Measurements from ENCODE around the gene FZR1. TPM values are rescaled to one million over a fixed set of nuclear protein-coding genes. Genes with fewer than 3 reads are reported as not detected.

The FZR1 gene
- total RNA-seq, 1 experiment from 2014 or later: 87.4 TPM

GRCh38 chr19:3458229-3459088 is 47.7 kb upstream of the FZR1 start:
- TF ChIP-seq, protein P1, sequence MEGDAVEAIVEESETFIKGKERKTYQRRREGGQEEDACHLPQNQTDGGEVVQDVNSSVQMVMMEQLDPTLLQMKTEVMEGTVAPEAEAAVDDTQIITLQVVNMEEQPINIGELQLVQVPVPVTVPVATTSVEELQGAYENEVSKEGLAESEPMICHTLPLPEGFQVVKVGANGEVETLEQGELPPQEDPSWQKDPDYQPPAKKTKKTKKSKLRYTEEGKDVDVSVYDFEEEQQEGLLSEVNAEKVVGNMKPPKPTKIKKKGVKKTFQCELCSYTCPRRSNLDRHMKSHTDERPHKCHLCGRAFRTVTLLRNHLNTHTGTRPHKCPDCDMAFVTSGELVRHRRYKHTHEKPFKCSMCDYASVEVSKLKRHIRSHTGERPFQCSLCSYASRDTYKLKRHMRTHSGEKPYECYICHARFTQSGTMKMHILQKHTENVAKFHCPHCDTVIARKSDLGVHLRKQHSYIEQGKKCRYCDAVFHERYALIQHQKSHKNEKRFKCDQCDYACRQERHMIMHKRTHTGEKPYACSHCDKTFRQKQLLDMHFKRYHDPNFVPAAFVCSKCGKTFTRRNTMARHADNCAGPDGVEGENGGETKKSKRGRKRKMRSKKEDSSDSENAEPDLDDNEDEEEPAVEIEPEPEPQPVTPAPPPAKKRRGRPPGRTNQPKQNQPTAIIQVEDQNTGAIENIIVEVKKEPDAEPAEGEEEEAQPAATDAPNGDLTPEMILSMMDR (conservative IDR thresholded peaks at IDR 0.05; ENCODE audit: low read depth, low read length): no peak
- TF ChIP-seq EZH2 (IDR thresholded peaks at IDR 0.05; ENCODE audit: borderline replicate concordance, low read depth, low read length, poor library complexity, severe bottlenecking): no peak
- POLR2A ChIA-PET (ENCODE audit: low non-redundant PET): no interaction called here
- no TSS peak for BruUV-seq (replicated peaks)
- H3K27me3 ChIP-seq (replicated peaks; ENCODE audit: insufficient read depth, low read depth, low read length, poor library complexity): no peaks in the 10 kb centered on the region
- H3K4me1 ChIP-seq (ENCODE audit: insufficient read depth, low read length, poor library complexity, severe bottlenecking): no peaks in the 10 kb centered on the region
- CTCF ChIA-PET: no interaction called here
- H3K27ac ChIP-seq (ENCODE audit: low read depth, low read length, poor library complexity, severe bottlenecking): no peak overlapping the region
- peaks cover 39% of the 10 kb centered on the region for H3K36me3 ChIP-seq (ENCODE audit: insufficient read depth, low read length, poor library complexity, severe bottlenecking)
- no peak for DNase-seq (ENCODE audit: low spot score)
- H3K4me3 ChIP-seq (ENCODE audit: low read depth, low read length, poor library complexity, severe bottlenecking): no peak overlapping the region
- no peaks in the 10 kb centered on the region for H3K9me3 ChIP-seq (ENCODE audit: low read depth, low read length, poor library complexity, severe bottlenecking)
- intact Hi-C loops (cut with micrococcal nuclease; ENCODE audit: unreplicated experiment): no loop called here

- TF ChIP-seq, protein P1 (conservative IDR thresholded peaks at IDR 0.05; ENCODE audit: low read depth, low read length): no peak
- DNase-seq (ENCODE audit: low spot score): no peak
- Histone ChIP-seq H3K36me3 (ENCODE audit: insufficient read depth, low read length, poor library complexity, severe bottlenecking) (peaks cover 30% of the 10 kb centered on the region), H3K9me3 (ENCODE audit: low read depth, low read length, poor library complexity, severe bottlenecking) (no peaks in the 10 kb centered on the region), H3K27me3 (replicated peaks; ENCODE audit: insufficient read depth, low read depth, low read length, poor library complexity) (no peaks in the 10 kb centered on the region), H3K4me3 (ENCODE audit: low read depth, low read length, poor library complexity, severe bottlenecking) (no peak overlapping the region), H3K4me1 (ENCODE audit: insufficient read depth, low read length, poor library complexity, severe bottlenecking) (no peaks in the 10 kb centered on the region), H3K27ac (ENCODE audit: low read depth, low read length, poor library complexity, severe bottlenecking) (no peak overlapping the region)
- CTCF ChIA-PET: no interaction called here
- POLR2A ChIA-PET (ENCODE audit: low non-redundant PET): no interaction called here
- intact Hi-C loops (cut with micrococcal nuclease; ENCODE audit: unreplicated experiment): no loop called here
- no TSS peak for BruUV-seq (replicated peaks)
These were observed 46.8 kb upstream of the FZR1 start for GRCh38 chr19:3459089-3459881.

DNA sequence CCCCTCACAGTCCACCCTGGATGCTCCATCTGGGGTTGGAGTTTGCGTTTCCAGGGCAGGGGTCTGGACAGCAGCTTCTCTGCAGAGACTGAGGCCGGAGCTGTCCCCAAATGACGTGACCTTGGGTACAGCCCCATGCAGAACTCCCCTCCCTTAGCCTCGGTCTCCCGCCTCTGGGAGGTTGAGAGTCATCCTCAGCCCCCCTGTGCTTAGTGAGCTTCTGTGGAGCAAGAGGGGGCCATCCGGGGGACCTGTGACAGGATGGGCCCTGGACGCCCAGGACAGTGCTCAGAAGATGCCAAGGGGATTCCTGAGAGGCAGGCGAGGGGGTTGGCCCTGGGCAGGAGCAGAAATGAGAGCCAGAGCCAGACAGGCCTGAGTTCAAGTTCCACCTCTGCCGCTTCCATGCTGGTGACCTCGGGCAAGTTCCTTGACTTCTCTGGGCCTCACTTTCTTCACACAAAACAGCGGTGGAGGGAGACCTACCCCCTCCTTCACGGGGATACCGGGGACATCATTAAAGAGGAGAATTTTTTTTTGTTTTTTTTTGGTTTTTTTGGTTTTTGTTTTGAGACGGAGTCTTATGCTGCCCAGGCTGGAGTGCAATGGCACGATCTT is 46.0 kb upstream of the FZR1 start:
- TF ChIP-seq, protein P1 (conservative IDR thresholded peaks at IDR 0.05; ENCODE audit: low read depth, low read length): no peak
- TF ChIP-seq EZH2 (IDR thresholded peaks at IDR 0.05; ENCODE audit: borderline replicate concordance, low read depth, low read length, poor library complexity, severe bottlenecking): no peak
- intact Hi-C loops (cut with micrococcal nuclease; ENCODE audit: unreplicated experiment): no loop called here
- Histone ChIP-seq H3K4me3 (ENCODE audit: low read depth, low read length, poor library complexity, severe bottlenecking) (no peak overlapping the region), H3K36me3 (ENCODE audit: insufficient read depth, low read length, poor library complexity, severe bottlenecking) (peaks cover 23% of the 10 kb centered on the region), H3K4me1 (ENCODE audit: insufficient read depth, low read length, poor library complexity, severe bottlenecking) (no peaks in the 10 kb centered on the region), H3K27me3 (replicated peaks; ENCODE audit: insufficient read depth, low read depth, low read length, poor library complexity) (no peaks in the 10 kb centered on the region), H3K9me3 (ENCODE audit: low read depth, low read length, poor library complexity, severe bottlenecking) (no peaks in the 10 kb centered on the region), H3K27ac (ENCODE audit: low read depth, low read length, poor library complexity, severe bottlenecking) (no peak overlapping the region)
- ChIA-PET POLR2A (ENCODE audit: low non-redundant PET) (no interaction called here), CTCF (no interaction called here)
- DNase-seq (ENCODE audit: low spot score): no peak
- no TSS peak for BruUV-seq (replicated peaks)

Data from A673 (cell line).